ENCODE measurements around the gene NUDC. TPM values are rescaled to one million over a fixed set of nuclear protein-coding genes. Genes with fewer than 3 reads are reported as not detected.

Gene NUDC
- polyA plus RNA-seq, 1 experiment, result 40.7 TPM

DNA sequence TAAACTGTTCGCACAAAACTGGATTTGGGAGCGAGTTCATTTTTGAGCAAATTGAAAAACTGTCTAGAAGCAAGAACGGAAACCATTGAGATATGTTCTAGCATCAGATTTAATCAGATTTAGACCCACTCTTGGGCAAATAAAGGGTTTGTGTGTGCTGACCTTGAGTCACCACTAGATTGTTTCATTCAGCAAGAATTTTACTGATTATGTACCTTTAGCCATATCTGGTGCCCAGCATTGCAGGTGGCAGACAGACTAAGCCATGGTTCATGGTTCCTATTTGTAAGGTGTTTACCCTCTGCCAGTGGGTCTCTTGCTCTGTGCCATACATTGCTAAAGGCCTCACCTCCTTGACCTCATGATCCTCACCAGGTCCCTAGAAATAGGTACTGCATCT, 1.4 kb downstream of the NUDC start:
- POLR2A ChIA-PET, result no interaction called here

DNA sequence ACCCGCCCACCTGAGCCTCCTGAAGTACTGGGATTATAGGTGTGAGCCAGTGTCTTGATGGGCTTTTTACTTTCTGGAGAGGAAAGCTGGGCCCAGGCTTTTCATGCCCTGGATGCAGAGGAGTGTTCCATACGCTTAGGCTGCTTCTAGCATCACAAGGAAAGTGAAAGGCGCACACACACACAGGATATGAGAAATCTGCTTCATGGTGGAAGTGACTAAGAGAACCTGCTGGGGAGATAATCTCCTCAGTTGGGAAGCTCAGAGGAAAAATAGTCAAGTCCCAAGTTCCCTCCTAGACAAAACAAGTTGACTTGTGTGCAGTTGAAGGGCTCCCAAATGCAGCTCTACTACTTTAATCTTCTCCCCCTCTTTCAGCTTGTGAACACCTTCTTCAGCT, 2.2 kb downstream of the NUDC start:
- ChIA-PET POLR2A (no interaction called here), CTCF (interaction anchor here (0.7 kb wide), 1 partner anchor 264 kb away, joined by 3 read pairs; no protein-coding TSS in a partner anchor)
- H3K36me3 ChIP-seq (ENCODE audit: control insufficient read depth, insufficient read depth, low read length), result peaks cover 4% of the 10 kb centered on the region
- DNase-seq (ENCODE audit: low read depth), result no peak
- H3K27me3 ChIP-seq (ENCODE audit: control insufficient read depth, insufficient read depth, low read length), result no peaks in the 10 kb centered on the region
- H3K4me3 ChIP-seq (ENCODE audit: low read depth, low read length), result no peak overlapping the region
- TF ChIP-seq, protein P1, sequence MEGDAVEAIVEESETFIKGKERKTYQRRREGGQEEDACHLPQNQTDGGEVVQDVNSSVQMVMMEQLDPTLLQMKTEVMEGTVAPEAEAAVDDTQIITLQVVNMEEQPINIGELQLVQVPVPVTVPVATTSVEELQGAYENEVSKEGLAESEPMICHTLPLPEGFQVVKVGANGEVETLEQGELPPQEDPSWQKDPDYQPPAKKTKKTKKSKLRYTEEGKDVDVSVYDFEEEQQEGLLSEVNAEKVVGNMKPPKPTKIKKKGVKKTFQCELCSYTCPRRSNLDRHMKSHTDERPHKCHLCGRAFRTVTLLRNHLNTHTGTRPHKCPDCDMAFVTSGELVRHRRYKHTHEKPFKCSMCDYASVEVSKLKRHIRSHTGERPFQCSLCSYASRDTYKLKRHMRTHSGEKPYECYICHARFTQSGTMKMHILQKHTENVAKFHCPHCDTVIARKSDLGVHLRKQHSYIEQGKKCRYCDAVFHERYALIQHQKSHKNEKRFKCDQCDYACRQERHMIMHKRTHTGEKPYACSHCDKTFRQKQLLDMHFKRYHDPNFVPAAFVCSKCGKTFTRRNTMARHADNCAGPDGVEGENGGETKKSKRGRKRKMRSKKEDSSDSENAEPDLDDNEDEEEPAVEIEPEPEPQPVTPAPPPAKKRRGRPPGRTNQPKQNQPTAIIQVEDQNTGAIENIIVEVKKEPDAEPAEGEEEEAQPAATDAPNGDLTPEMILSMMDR (IDR thresholded peaks at IDR 0.05; ENCODE audit: insufficient read depth, low read depth, low read length), result no peak

More for the DNA sequence above, 1.4 kb downstream of the NUDC start:
- CTCF ChIA-PET, result no interaction called here
- H3K4me3 ChIP-seq (ENCODE audit: low read depth, low read length), result peak overlapping the region; percentile 100
- TF ChIP-seq, protein P1 (IDR thresholded peaks at IDR 0.05; ENCODE audit: insufficient read depth, low read depth, low read length), result no peak
- H3K36me3 ChIP-seq (ENCODE audit: control insufficient read depth, insufficient read depth, low read length), result peaks cover 4% of the 10 kb centered on the region
- H3K27me3 ChIP-seq (ENCODE audit: control insufficient read depth, insufficient read depth, low read length), result no peaks in the 10 kb centered on the region
- DNase-seq (ENCODE audit: low read depth), result no peak

DNA sequence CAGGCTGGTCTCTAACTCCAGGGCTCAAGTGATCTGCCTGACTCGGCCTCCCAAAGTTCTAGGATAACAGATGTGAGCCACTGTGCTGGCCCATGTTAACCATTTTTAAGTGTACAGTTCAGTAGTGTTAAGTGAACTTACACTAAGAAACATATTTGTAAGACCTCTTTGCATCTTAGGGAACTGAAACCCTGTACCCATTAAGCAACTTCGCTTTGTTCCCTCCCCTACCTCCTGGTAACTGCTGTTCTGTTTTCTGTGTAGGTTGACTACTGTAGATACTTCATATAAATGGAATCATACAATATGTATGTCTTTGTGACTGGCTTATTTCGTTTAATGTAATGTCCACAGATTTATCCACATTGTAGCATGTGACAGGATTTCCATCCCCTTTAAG, 11.0 kb downstream of the NUDC start:
- Histone ChIP-seq H3K27me3 (ENCODE audit: control insufficient read depth, insufficient read depth, low read length) (no peaks in the 10 kb centered on the region), H3K36me3 (ENCODE audit: control insufficient read depth, insufficient read depth, low read length) (peaks cover 5% of the 10 kb centered on the region), H3K4me3 (ENCODE audit: low read depth, low read length) (no peak overlapping the region)
- ChIA-PET CTCF (no interaction called here), POLR2A (no interaction called here)
- DNase-seq (ENCODE audit: low read depth), result no peak
- TF ChIP-seq, protein P1 (IDR thresholded peaks at IDR 0.05; ENCODE audit: insufficient read depth, low read depth, low read length), result no peak

DNA sequence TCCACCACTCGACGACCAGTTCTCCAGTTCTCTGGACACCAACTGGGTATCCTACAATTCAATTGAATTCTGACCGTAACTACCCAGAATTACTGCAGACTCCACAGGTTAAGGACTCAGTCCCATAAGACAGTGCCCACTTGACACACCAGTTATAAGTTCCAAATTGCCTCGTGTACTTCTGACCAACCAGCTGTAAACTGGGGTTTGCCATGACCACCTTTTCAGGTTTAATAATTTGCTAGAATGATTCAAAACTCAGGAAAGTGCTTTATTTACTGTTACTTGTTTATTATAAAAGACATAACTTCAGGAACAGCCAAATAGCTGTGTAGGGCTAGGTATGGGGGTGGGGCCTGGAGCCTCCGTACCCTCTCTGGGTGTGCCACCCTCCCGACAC, 15.3 kb downstream of the NUDC start:
- ChIA-PET CTCF (no interaction called here), POLR2A (no interaction called here)
- no peaks in the 10 kb centered on the region for H3K27me3 ChIP-seq (ENCODE audit: control insufficient read depth, insufficient read depth, low read length)
- DNase-seq (ENCODE audit: low read depth), result no peak
- TF ChIP-seq, protein P1 (IDR thresholded peaks at IDR 0.05; ENCODE audit: insufficient read depth, low read depth, low read length), result no peak
- no peak overlapping the region for H3K4me3 ChIP-seq (ENCODE audit: low read depth, low read length)
- H3K36me3 ChIP-seq (ENCODE audit: control insufficient read depth, insufficient read depth, low read length), result peaks cover 8% of the 10 kb centered on the region

DNA sequence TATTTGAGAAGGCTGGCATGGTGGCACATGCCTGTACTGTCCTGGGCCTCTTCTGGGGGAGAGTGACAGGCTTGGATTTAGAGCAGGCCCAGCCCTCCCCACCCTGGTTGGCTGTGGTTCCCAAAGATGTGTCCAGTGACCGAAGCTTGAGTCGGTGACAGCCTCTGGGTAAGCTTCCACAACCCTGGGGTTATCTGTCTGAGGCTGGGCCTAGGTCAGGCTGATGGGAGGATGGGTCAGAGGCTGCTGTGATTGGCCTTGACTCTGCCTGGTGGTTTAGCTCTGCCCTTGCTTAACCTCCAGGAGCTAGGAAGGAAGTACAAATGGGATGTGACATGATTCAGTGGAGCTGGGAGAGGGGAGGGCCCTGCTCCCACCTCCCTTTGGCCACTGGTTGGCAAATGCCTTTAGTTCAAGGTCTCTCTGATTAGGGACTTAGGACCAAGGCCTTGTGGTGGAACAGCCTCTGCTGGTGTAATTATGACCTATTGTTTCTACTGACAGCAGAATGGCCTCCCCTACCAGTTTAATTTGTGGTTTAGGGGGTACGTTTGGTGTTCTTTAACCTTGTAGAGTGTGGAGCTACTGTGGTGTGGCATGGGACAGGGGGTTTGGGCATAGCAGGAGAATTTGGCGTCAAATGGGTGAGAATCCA, 16.6 kb downstream of the NUDC start:
- CTCF ChIA-PET, result no interaction called here
- POLR2A ChIA-PET, result interaction anchor here (0.6 kb wide), 1 partner anchor 361 kb away, joined by 3 read pairs; no protein-coding TSS in a partner anchor
- Histone ChIP-seq H3K36me3 (ENCODE audit: control insufficient read depth, insufficient read depth, low read length) (peaks cover 17% of the 10 kb centered on the region), H3K27me3 (ENCODE audit: control insufficient read depth, insufficient read depth, low read length) (no peaks in the 10 kb centered on the region), H3K4me3 (ENCODE audit: low read depth, low read length) (no peak overlapping the region)
- no peak for DNase-seq (ENCODE audit: low read depth)
- TF ChIP-seq, protein P1 (IDR thresholded peaks at IDR 0.05; ENCODE audit: insufficient read depth, low read depth, low read length), result no peak
